ENCODE measurements around the gene PPP2R2B. TPM values are rescaled to one million over a fixed set of nuclear protein-coding genes. Genes with fewer than 3 reads are reported as not detected.

PPP2R2B gene
- polyA plus RNA-seq, 2 of the 4 experiments (the other 2 are of a cell fraction) = not detected

GRCh38 chr5:146681585-146682105 is 196.9 kb downstream of the PPP2R2B start:
- H3K27ac ChIP-seq = no peak overlapping the region
- no peak overlapping the region for H3K4me2 ChIP-seq
- H3K4me3 ChIP-seq = no peak overlapping the region
- DNase-seq (ENCODE audit: low read depth in 1 of 2, low spot score in 1 of 2) = no peak
- no peaks in the 10 kb centered on the region for H3K4me1 ChIP-seq
- ChIA-PET CTCF (no interaction called here), POLR2A (no interaction called here)
- H3K9me3 ChIP-seq = no peaks in the 10 kb centered on the region
- WGBS (ENCODE audit: missing lambda C conversion rate) = 2% methylated on average over 2 of the region's 2 CpGs
- ATAC-seq = no peak
- FAIRE-seq = no peak
- TF ChIP-seq HDAC2 (IDR thresholded peaks at IDR 0.05) = no peak
- TF ChIP-seq RCOR1 (IDR thresholded peaks at IDR 0.05; ENCODE audit: low read depth, low read length) = no peak
- TF ChIP-seq HOXB13 (CRISPR knock-in tag; IDR thresholded peaks at IDR 0.05; ENCODE audit: low read depth) = no peak
- TF ChIP-seq JUN (IDR thresholded peaks at IDR 0.05) = no peak
- no peak for TF ChIP-seq ZNF302 (CRISPR knock-in tag; IDR thresholded peaks at IDR 0.05)

DNA sequence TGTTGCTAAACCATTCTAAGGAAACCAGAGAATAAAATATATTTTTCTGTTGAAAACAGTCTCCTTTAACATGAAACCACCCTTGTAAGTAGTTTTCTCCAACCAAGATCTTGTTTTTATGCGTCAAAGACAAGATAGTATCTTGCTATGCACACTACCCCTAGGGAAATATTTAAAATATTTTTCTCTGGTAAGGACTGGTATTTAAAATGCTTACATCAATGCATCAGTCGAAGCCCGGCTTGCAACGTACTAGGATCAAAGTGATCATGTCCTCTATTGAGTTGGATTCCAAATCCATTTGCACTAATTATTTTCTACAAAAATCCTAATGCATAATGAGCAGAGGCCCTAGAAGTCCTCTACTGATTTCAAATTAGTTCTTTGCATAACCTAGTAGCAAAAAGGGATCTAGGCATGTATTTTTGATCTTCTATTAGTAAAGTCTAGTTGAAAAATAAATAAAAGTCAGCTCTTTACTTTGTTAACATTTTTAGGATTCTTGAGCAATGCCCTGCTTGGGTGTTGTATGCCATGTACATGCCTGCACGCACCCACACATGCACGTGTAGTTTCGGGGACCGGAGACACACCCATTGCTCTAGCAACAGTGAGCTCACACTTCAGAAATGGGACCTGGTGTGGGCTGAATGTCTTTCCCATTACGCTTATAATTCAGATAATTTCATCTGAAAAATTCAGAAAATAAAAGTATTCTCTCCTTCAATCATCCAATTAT is 197.5 kb downstream of the PPP2R2B start:
- Histone ChIP-seq H3K27ac (no peak overlapping the region), H3K4me2 (no peak overlapping the region), H3K9me3 (no peaks in the 10 kb centered on the region), H3K4me3 (no peak overlapping the region), H3K4me1 (no peaks in the 10 kb centered on the region)
- FAIRE-seq (no peak), ATAC-seq (no peak), DNase-seq (ENCODE audit: low read depth in 1 of 2, low spot score in 1 of 2) (no peak)
- CTCF ChIA-PET = no interaction called here
- POLR2A ChIA-PET = no interaction called here
- 9% methylated on average over 9 of the region's 9 CpGs for WGBS (ENCODE audit: missing lambda C conversion rate)
- no peak for TF ChIP-seq EHF (CRISPR knock-in tag; IDR thresholded peaks at IDR 0.05)
- TF ChIP-seq RCOR1 (IDR thresholded peaks at IDR 0.05; ENCODE audit: low read depth, low read length) = no peak
- TF ChIP-seq CBX2 (IDR thresholded peaks at IDR 0.05; ENCODE audit: borderline replicate concordance, low read depth) = no peak
- TF ChIP-seq, protein P1, sequence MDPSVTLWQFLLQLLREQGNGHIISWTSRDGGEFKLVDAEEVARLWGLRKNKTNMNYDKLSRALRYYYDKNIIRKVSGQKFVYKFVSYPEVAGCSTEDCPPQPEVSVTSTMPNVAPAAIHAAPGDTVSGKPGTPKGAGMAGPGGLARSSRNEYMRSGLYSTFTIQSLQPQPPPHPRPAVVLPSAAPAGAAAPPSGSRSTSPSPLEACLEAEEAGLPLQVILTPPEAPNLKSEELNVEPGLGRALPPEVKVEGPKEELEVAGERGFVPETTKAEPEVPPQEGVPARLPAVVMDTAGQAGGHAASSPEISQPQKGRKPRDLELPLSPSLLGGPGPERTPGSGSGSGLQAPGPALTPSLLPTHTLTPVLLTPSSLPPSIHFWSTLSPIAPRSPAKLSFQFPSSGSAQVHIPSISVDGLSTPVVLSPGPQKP (IDR thresholded peaks at IDR 0.05; ENCODE audit: low read depth, low read length) = no peak
- no peak for TF ChIP-seq CHD2 (IDR thresholded peaks at IDR 0.05; ENCODE audit: low read length, partially characterized antibody)
- no peak for TF ChIP-seq MAZ (IDR thresholded peaks at IDR 0.05; ENCODE audit: borderline replicate concordance, low read depth, low read length)
- no peak for TF ChIP-seq ZC3H11A (IDR thresholded peaks at IDR 0.05)
- no peak for TF ChIP-seq BHLHE40 (IDR thresholded peaks at IDR 0.05; ENCODE audit: low read depth, low read length)
- TF ChIP-seq BCL3 (IDR thresholded peaks at IDR 0.05) = no peak
- no peak for TF ChIP-seq HEYL (CRISPR knock-in tag; IDR thresholded peaks at IDR 0.05)
- no peak for TF ChIP-seq ZFP36 (IDR thresholded peaks at IDR 0.05; ENCODE audit: borderline replicate concordance, partially characterized antibody)
- no peak for TF ChIP-seq CBX8 (IDR thresholded peaks at IDR 0.05)

GRCh38 chr5:146675636-146676035 is 202.9 kb downstream of the PPP2R2B start:
- Histone ChIP-seq H3K27ac (no peak overlapping the region), H3K4me1 (no peaks in the 10 kb centered on the region), H3K4me3 (no peak overlapping the region), H3K4me2 (no peak overlapping the region), H3K9me3 (no peaks in the 10 kb centered on the region)
- DNase-seq (ENCODE audit: low read depth in 1 of 2, low spot score in 1 of 2) (no peak), FAIRE-seq (no peak), ATAC-seq (no peak)
- TF ChIP-seq, protein P2, sequence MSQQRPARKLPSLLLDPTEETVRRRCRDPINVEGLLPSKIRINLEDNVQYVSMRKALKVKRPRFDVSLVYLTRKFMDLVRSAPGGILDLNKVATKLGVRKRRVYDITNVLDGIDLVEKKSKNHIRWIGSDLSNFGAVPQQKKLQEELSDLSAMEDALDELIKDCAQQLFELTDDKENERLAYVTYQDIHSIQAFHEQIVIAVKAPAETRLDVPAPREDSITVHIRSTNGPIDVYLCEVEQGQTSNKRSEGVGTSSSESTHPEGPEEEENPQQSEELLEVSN (IDR thresholded peaks at IDR 0.05; ENCODE audit: borderline replicate concordance, low read depth) = no peak
- no peak for TF ChIP-seq EP300 (IDR thresholded peaks at IDR 0.05)
- TF ChIP-seq KDM1A (IDR thresholded peaks at IDR 0.05; ENCODE audit: low read depth) = no peak
- no peak for TF ChIP-seq FOSB (CRISPR knock-in tag; IDR thresholded peaks at IDR 0.05)
- TF ChIP-seq HOXB5 (CRISPR knock-in tag; IDR thresholded peaks at IDR 0.05) = no peak
- TF ChIP-seq ZFP36 (IDR thresholded peaks at IDR 0.05; ENCODE audit: borderline replicate concordance, partially characterized antibody) = no peak
- no peak for TF ChIP-seq POLR2A (IDR thresholded peaks at IDR 0.05; ENCODE audit: low read length)
- no peak for TF ChIP-seq FOXS1 (CRISPR knock-in tag; IDR thresholded peaks at IDR 0.05)
- no peak for TF ChIP-seq BCL3 (IDR thresholded peaks at IDR 0.05)
- TF ChIP-seq RARB (CRISPR knock-in tag; IDR thresholded peaks at IDR 0.05) = no peak
- no peak for TF ChIP-seq ESRRA (IDR thresholded peaks at IDR 0.05; ENCODE audit: borderline replicate concordance, low read length)
- POLR2A ChIA-PET = no interaction called here
- 13% methylated on average over 4 of the region's 4 CpGs for WGBS (ENCODE audit: missing lambda C conversion rate)
- CTCF ChIA-PET = no interaction called here
